Measurements from ENCODE around the gene AGBL4. TPM values are rescaled to one million over a fixed set of nuclear protein-coding genes. Genes with fewer than 3 reads are reported as not detected.

Gene AGBL4
- total RNA-seq, 1 experiment from 2014 or later = not detected

DNA sequence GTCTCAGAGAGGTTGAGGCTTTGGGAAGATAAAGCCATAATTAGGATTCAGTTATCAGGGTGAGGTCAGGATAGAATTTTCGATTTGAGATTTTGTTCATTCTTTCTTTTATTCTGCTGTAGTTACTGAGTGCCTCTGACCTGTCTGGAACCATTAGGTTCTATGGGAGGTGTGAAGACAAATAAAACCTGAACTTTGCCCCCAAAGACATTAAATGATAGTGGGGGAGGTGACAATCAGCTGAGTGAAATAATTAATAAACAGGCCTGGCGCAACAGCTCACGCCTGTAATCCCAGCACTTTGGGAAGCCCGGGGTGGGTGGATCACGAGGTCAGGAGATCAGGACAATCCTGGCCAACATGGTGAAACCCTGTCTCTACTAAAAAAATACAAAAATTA lies 1496.7 kb downstream of the AGBL4 start:
- Histone ChIP-seq H3K4me3 (ENCODE audit: low read depth, low read length) (no peak overlapping the region), H3K4me1 (no peaks in the 10 kb centered on the region), H3K36me3 (ENCODE audit: control insufficient read depth, insufficient read depth, low read length) (no peaks in the 10 kb centered on the region), H3K9me3 (no peaks in the 10 kb centered on the region), H3K27me3 (replicated peaks; ENCODE audit: control insufficient read depth, insufficient read depth, low read length) (no peaks in the 10 kb centered on the region)
- BruUV-seq (replicated peaks) = no TSS peak
- TF ChIP-seq, protein P1, sequence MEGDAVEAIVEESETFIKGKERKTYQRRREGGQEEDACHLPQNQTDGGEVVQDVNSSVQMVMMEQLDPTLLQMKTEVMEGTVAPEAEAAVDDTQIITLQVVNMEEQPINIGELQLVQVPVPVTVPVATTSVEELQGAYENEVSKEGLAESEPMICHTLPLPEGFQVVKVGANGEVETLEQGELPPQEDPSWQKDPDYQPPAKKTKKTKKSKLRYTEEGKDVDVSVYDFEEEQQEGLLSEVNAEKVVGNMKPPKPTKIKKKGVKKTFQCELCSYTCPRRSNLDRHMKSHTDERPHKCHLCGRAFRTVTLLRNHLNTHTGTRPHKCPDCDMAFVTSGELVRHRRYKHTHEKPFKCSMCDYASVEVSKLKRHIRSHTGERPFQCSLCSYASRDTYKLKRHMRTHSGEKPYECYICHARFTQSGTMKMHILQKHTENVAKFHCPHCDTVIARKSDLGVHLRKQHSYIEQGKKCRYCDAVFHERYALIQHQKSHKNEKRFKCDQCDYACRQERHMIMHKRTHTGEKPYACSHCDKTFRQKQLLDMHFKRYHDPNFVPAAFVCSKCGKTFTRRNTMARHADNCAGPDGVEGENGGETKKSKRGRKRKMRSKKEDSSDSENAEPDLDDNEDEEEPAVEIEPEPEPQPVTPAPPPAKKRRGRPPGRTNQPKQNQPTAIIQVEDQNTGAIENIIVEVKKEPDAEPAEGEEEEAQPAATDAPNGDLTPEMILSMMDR (IDR thresholded peaks at IDR 0.05; ENCODE audit: insufficient read depth in 1 of 2, low read depth in 1 of 2, low read length in 1 of 2, severe bottlenecking in 1 of 2, unreplicated experiment in 1 of 2) = no peak
- Mint-ChIP-seq H3K36me3 (ENCODE audit: insufficient read depth, unreplicated experiment) (no peaks in the 10 kb centered on the region), H3K27ac (ENCODE audit: unreplicated experiment) (no peak overlapping the region), H3K27me3 (ENCODE audit: insufficient read depth, unreplicated experiment) (peaks cover 10% of the 10 kb centered on the region), H3K4me1 (ENCODE audit: low read depth, unreplicated experiment) (no peaks in the 10 kb centered on the region), H3K4me3 (ENCODE audit: unreplicated experiment) (no peak overlapping the region), H3K9me3 (ENCODE audit: unreplicated experiment) (no peaks in the 10 kb centered on the region)
- DNase-seq = no peak
- ChIA-PET CTCF (no interaction called here), POLR2A (no interaction called here)
- intact Hi-C loops (cut with micrococcal nuclease; ENCODE audit: unreplicated experiment) = no loop called here

DNA sequence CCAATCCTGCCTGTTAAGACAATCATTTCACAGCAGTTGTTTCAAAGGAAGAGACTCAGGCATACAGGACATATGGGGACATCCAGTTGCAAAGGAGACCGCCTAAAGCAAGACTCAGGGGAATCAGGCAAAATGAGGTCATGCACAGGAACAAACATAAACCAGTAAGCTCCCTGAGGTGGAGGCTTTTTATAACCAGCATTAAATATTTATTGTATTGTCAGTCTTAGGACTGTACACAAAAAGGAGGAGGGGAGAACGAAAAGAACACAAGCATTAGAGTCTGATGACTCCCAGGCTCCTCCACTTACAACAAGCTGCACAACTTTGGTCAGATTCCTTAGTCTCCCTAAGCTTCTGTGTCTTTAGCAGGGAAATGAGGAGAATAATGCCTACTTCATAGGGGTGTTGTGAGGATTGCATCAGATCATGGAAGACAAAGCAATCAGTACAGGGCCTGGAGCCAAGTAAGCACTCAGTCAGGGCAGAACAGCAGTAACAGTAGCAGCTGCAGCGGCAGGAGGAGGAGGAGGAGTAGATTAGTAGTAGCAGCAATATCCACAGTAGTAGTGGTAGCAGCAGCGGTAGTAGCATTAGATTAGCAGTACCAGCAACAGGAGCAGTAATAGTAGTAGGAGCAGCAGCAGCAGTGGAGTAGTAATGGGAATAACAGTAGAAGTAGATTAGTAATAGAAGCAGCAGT lies 1497.6 kb downstream of the AGBL4 start:
- no TSS peak for BruUV-seq (replicated peaks)
- no peak overlapping the region for H3K4me3 Mint-ChIP-seq (ENCODE audit: unreplicated experiment)
- no peak for DNase-seq
- Histone ChIP-seq H3K36me3 (ENCODE audit: control insufficient read depth, insufficient read depth, low read length) (no peaks in the 10 kb centered on the region), H3K4me3 (ENCODE audit: low read depth, low read length) (no peak overlapping the region), H3K4me1 (no peaks in the 10 kb centered on the region), H3K9me3 (no peaks in the 10 kb centered on the region), H3K27me3 (replicated peaks; ENCODE audit: control insufficient read depth, insufficient read depth, low read length) (no peaks in the 10 kb centered on the region)
- no peaks in the 10 kb centered on the region for H3K4me1 Mint-ChIP-seq (ENCODE audit: low read depth, unreplicated experiment)
- no peaks in the 10 kb centered on the region for H3K36me3 Mint-ChIP-seq (ENCODE audit: insufficient read depth, unreplicated experiment)
- H3K27ac Mint-ChIP-seq (ENCODE audit: unreplicated experiment) = no peak overlapping the region
- intact Hi-C loops (cut with micrococcal nuclease; ENCODE audit: unreplicated experiment) = no loop called here
- TF ChIP-seq, protein P1 (IDR thresholded peaks at IDR 0.05; ENCODE audit: insufficient read depth in 1 of 2, low read depth in 1 of 2, low read length in 1 of 2, severe bottlenecking in 1 of 2, unreplicated experiment in 1 of 2) = no peak
- ChIA-PET CTCF (no interaction called here), POLR2A (interaction anchor here (0.5 kb wide), 1 partner anchor 54 kb away, joined by 8 read pairs; the partner anchor contains the start of gene SPATA6)
- H3K27me3 Mint-ChIP-seq (ENCODE audit: insufficient read depth, unreplicated experiment) = peaks cover 10% of the 10 kb centered on the region
- no peaks in the 10 kb centered on the region for H3K9me3 Mint-ChIP-seq (ENCODE audit: unreplicated experiment)

DNA sequence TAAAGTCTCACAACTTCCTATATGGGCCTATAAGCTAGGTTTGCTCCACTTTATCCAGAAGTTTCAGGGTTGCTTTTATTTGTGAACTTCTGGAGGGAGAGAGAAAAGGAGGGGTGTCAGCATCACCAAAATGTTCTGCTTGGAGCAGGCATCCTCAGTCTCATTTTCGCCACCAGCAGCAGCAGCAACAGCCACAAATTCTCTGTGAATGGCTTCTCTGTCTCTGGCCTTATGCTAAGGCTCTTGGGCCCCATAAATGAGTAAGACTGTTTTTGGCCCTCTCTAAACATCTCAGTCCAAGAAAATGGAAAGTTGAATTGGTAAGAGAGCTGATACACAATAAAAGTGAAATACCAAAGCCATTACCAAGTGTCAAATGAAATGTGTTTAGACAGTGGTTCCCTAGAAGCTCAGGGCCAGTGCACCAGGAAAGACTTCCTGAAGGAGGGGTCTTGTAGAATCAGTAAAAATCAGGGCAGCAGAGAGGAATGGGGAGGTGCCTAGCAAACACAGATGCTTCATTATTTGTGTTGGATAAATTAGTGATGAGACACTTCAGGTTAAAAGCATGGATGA lies 1498.8 kb downstream of the AGBL4 start:
- H3K36me3 ChIP-seq (ENCODE audit: control insufficient read depth, insufficient read depth, low read length) = no peaks in the 10 kb centered on the region
- Mint-ChIP-seq H3K27me3 (ENCODE audit: insufficient read depth, unreplicated experiment) (peaks cover 10% of the 10 kb centered on the region), H3K27ac (ENCODE audit: unreplicated experiment) (no peak overlapping the region), H3K4me3 (ENCODE audit: unreplicated experiment) (no peak overlapping the region), H3K4me1 (ENCODE audit: low read depth, unreplicated experiment) (no peaks in the 10 kb centered on the region), H3K36me3 (ENCODE audit: insufficient read depth, unreplicated experiment) (no peaks in the 10 kb centered on the region), H3K9me3 (ENCODE audit: unreplicated experiment) (no peaks in the 10 kb centered on the region)
- POLR2A ChIA-PET = no interaction called here
- TF ChIP-seq, protein P1 (IDR thresholded peaks at IDR 0.05; ENCODE audit: insufficient read depth in 1 of 2, low read depth in 1 of 2, low read length in 1 of 2, severe bottlenecking in 1 of 2, unreplicated experiment in 1 of 2) = no peak
- no TSS peak for BruUV-seq (replicated peaks)
- no peaks in the 10 kb centered on the region for H3K27me3 ChIP-seq (replicated peaks; ENCODE audit: control insufficient read depth, insufficient read depth, low read length)
- no peak overlapping the region for H3K4me3 ChIP-seq (ENCODE audit: low read depth, low read length)
- CTCF ChIA-PET = no interaction called here
- no peaks in the 10 kb centered on the region for H3K4me1 ChIP-seq
- intact Hi-C loops (cut with micrococcal nuclease; ENCODE audit: unreplicated experiment) = no loop called here
- H3K9me3 ChIP-seq = no peaks in the 10 kb centered on the region
- DNase-seq = no peak
